IPS-18c (cell line): Measurements from ENCODE around the gene UCKL1.
A peak's percentile ranks its signal among the peaks of the same experiment; 100 is the strongest.
"Not testable (repeated sequence)": the region's sequence is repeated elsewhere in the genome, so short reads cannot be mapped to it uniquely, and the experiment has no call there.

Source experiments
- H3K4me3 ChIP-seq: 2 replicates; pipeline ENCODE4 v1.7.0; 2013; ENCODE audit warnings: low read depth, mild to moderate bottlenecking, low read length, moderate library complexity; ENCODE audit not compliant: insufficient read depth
- H3K9me3 ChIP-seq: one replicate; pipeline ENCODE4 v1.6.1; 2013; ENCODE audit warnings: mild to moderate bottlenecking, low read length, moderate library complexity; ENCODE audit not compliant: control insufficient read depth, insufficient read depth

Gene UCKL1

GRCh38 chr20:63963784-63964301, 7.6 kb upstream of the UCKL1 start:
- Histone ChIP-seq H3K9me3 (peaks cover 10% of the 10 kb centered on the region), H3K4me3 (no peak overlapping the region)

GRCh38 chr20:63963348-63963741, 7.1 kb upstream of the UCKL1 start:
- peaks cover 10% of the 10 kb centered on the region for H3K9me3 ChIP-seq
- no peak overlapping the region for H3K4me3 ChIP-seq

DNA sequence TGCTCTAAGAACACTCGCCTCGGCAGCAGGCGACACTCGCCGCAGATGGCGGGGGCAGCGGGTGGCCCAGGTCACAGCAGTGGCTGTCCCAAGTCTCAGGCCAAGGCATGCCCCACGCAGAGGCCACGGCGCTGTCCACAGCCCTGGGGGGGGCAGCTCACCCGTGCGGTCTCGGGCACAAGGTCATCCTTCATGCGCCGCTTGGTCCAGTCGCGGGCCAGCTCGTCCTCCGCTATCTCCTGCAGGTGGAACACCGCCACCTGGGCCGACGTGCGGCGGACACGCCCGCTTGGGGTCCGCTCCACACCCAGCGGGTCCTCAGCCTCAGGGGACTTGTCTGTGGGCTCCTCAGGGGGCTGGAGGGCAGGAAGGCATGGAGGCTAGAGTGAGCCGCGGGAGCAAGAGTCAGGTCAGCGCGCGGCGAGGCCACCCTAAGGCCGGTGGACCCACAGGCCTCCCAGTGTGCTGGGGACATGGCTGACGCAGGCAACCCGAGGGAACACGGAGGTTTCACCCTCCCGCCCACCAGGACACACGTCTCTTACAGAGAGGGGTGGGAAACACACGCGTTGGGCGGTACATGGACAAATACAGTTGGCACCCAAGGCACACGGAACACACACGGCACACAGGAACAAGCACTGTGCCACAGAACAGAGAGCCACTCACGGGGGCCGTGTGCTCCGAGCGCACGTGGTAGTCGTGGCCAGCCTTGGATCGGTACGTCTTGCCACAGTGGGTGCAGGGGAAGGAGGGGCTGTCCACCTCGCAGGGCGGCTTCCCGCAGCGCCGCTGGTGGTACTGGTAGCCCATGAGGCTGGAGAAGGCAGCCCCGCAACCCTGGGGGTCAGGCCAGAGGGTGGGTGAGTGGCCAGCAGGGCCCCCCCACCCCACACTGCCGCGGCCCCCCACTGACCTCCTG, 6.5 kb upstream of the UCKL1 start:
- Histone ChIP-seq H3K9me3 (peaks cover 10% of the 10 kb centered on the region), H3K4me3 (no peak overlapping the region)

GRCh38 chr20:63961664-63962425, 5.6 kb upstream of the UCKL1 start:
- Histone ChIP-seq H3K9me3 (peaks cover 7% of the 10 kb centered on the region), H3K4me3 (no peak overlapping the region)

- H3K9me3 ChIP-seq, H3K4me3 ChIP-seq: not testable (repeated sequence)
Measured at GRCh38 chr20:63960654-63961621, 4.7 kb upstream of the UCKL1 start.

DNA sequence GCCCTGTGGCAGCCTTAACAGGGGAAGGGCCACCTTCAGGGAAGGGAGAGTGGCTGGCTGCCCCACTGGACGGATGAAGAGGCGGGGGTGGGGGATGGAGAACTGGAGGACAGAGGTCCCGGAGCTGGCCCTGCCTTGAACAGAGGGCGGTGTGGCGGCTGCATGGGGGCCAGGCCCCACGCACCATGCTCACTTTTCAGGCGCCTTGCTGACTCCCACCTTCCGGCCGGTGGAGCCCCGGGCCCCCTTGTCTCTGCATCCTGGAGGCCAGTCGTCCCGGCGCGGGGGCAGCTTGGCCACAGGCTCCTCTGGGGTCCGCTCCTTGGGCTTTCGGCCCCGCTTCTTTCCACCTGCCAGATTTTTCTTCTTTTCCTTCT, 3.5 kb upstream of the UCKL1 start:
- Histone ChIP-seq H3K4me3 (no peak overlapping the region), H3K9me3 (peaks cover 3% of the 10 kb centered on the region)

DNA sequence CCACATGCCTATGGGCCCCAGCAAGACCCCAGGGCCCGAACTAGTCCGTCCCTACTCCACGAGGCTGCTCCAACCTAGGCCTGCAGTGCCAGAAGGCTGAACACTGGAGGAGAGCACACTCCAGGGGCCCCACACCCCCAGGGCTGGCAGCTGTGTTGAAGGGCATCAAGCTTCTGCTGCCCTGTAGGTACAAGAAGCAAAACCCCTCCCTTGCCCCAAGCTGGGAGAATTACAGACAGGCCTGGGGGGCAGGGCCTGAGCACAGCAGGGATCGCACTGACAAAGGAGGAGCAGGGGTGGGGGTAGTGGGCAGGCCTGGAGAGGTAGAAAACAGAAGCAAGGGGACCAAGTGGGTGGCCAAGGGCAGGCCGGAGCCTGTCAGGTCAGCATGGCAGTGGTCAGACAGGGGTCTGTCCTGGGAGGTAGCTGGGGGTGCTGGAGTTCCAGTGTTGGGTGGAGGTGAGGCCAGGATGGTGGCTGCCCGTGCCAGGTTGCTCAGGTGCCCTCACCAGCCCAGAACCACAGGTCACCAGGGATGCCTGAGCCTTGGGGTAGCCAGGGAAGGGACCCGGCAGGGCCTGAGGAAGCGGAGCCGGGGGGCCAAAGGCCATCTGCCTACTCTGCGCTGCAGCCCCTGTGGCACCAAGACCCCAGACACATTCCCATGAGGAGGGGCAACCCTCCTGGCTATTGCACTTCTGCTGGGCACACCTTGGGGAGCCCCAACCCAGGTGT, 2.9 kb upstream of the UCKL1 start:
- H3K4me3 ChIP-seq, result no peak overlapping the region
- peaks cover 2% of the 10 kb centered on the region for H3K9me3 ChIP-seq

DNA sequence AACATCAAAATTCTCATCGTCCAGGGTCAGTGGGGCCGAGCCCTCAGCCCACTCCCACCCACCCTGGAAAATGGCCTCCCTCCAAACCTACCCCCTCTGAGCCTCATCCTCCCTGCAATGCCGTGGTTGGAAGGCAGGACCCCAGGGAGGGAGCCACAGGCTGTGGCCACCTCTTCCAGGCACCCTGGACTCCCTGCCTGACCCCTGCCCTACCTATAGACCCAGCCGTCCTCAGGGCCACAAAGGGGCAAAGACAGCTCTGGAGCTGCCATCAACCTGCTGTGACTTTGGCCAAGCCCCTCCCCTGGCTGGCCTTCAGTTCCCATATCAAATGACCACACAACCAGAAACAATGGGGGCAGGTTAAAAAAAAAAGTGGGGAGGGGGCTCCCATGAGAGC, 2.3 kb upstream of the UCKL1 start:
- Histone ChIP-seq H3K4me3 (peak overlapping the region; percentile 15; the same call in 1 of the 2 replicates), H3K9me3 (no peaks in the 10 kb centered on the region)

GRCh38 chr20:63957690-63958441, 1.6 kb upstream of the UCKL1 start:
- Histone ChIP-seq H3K4me3 (peak overlapping the region; percentile 65; the same call in 1 of the 2 replicates), H3K9me3 (no peaks in the 10 kb centered on the region)

GRCh38 chr20:63957004-63957689, 931 bp upstream of the UCKL1 start:
- H3K9me3 ChIP-seq, result no peaks in the 10 kb centered on the region
- peak overlapping the region; percentile 65 for H3K4me3 ChIP-seq

GRCh38 chr20:63956664-63957003, 418 bp upstream of the UCKL1 start:
- Histone ChIP-seq H3K9me3 (no peaks in the 10 kb centered on the region), H3K4me3 (peak overlapping the region; percentile 65)

DNA sequence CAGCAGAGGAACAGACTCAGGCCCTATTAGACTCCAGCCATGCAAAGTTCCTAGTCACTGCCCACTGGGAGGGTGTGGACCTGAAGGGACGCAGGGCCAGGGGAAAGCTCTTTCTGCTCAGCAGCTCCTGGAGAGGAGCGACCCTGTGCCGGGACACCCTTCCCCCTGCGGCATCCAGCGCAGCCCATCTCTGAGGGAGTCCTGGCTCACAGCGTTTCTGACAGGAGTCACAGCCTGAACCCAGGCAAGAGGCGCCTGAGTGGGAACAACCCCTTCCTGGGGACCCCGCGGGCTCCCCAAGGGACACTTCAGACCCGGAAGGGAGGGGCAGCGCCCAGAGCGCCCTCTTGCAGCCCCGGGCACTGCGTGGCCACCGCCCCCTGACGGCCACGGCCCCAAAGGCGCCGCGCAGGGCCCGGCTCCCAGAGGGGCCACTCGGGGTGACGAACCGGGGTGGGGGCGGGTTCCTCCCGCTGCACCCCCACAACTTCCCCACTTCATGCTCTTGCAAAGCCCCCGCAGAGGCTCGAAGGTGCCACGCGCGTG, 862 bp downstream of the UCKL1 start:
- Histone ChIP-seq H3K9me3 (no peaks in the 10 kb centered on the region), H3K4me3 (peak overlapping the region; percentile 94)

DNA sequence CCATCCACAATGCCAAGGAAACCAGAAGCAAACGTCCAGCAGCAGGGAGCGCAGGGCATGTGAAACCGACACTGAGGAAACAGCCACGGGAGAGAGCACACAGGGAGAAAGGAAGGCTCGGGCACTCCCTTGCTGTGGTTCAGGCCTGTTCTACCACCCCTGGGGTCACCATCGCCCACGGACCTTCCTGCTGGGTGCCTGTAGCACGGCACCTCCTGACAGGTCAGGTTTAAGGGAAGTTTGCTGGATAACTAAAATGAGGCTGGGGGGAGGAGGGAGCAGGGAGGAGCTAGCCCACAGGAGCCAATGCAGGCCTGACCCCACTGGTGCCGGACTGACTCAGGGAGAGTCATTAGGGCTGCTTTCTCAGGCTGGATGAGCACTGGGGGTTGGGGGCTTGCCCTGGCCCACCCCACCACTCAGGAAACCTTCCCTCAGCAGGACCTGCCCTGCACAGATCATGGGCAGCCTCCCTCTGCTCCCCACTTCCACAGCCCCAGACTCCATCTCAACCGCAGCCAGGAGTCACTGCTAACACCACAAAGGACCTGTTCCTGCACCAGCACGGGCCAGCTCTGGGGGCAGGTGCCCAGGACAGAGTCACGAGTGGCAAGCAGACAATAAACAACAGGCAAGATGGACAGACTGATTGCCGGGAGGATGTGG, 2.3 kb downstream of the UCKL1 start:
- Histone ChIP-seq H3K9me3 (no peaks in the 10 kb centered on the region), H3K4me3 (no peak overlapping the region; the same call in 1 of the 2 replicates)

DNA sequence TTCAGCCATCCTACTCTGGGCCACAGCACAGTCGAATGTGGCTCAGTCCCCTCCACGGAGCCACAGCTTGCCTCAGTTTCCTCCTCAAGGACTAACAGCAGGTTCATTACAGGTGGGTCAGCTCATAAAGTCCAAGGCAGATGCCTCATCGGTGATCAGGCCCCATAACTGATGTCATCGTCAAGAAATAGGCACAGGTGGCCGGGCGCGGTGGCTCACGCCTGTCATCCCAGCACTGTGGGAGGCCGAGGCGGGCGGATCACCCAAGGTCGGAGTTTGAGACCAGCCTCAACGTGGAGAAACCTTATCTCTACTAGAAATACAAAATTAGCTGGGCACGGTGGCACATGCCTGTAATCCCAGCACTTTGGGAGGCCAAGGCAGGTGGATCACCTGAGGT, 3.4 kb downstream of the UCKL1 start:
- H3K4me3 ChIP-seq, result no peak overlapping the region

DNA sequence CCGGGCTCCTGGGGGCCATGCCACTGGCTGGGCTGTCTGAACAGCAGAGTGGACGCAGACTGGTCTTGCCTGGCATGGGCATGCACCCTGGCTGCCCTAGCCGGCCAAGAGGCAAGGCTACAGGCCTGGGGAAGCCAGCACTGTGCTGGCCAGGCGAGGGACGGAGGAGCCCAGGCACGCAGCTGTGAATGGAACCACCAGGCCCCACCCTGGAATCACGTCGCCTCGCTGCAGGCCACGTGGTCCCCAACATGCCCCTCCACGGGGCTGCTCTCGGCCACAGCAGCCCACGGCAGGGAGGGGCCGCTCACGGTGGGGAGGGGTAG, 4.0 kb downstream of the UCKL1 start:
- no peaks in the 10 kb centered on the region for H3K9me3 ChIP-seq
- H3K4me3 ChIP-seq, result no peak overlapping the region

More for the DNA sequence above, 3.4 kb downstream of the UCKL1 start:
- no peaks in the 10 kb centered on the region for H3K9me3 ChIP-seq
